ENCODE data around the gene KRT222.

GRCh38 chr17:40705584-40705983 is 40.6 kb upstream of the KRT222 start:
- TF ChIP-seq, protein P1, sequence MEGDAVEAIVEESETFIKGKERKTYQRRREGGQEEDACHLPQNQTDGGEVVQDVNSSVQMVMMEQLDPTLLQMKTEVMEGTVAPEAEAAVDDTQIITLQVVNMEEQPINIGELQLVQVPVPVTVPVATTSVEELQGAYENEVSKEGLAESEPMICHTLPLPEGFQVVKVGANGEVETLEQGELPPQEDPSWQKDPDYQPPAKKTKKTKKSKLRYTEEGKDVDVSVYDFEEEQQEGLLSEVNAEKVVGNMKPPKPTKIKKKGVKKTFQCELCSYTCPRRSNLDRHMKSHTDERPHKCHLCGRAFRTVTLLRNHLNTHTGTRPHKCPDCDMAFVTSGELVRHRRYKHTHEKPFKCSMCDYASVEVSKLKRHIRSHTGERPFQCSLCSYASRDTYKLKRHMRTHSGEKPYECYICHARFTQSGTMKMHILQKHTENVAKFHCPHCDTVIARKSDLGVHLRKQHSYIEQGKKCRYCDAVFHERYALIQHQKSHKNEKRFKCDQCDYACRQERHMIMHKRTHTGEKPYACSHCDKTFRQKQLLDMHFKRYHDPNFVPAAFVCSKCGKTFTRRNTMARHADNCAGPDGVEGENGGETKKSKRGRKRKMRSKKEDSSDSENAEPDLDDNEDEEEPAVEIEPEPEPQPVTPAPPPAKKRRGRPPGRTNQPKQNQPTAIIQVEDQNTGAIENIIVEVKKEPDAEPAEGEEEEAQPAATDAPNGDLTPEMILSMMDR (IDR thresholded peaks at IDR 0.05; ENCODE audit: low read length) = no peak
- no peak for TF ChIP-seq EZH2 (IDR thresholded peaks at IDR 0.05; ENCODE audit: borderline replicate concordance, low read length)

Data from OCI-LY1 (cell line).